Stimulated activated CD8-positive, alpha-beta memory T cell treated with anti-CD3 and anti-CD28 coated beads, Interleukin-12 subunit alpha, Interleukin-12 subunit beta, amount 100 ng/mL, for 1 hour (primary cell): ENCODE measurements around the gene LNP1.
"Not testable (repeated sequence)": the region's sequence is repeated elsewhere in the genome, so short reads cannot be mapped to it uniquely, and the experiment has no call there.

Experiments used
- DNase-seq: peaks from one replicate; pipeline ENCODE4 v3.0.0-alpha.2; 2020; ENCODE audit warnings: low read depth

LNP1 gene

GRCh38 chr3:100478521-100478920, 77.2 kb downstream of the LNP1 start:
- not testable (repeated sequence) for DNase-seq

DNA sequence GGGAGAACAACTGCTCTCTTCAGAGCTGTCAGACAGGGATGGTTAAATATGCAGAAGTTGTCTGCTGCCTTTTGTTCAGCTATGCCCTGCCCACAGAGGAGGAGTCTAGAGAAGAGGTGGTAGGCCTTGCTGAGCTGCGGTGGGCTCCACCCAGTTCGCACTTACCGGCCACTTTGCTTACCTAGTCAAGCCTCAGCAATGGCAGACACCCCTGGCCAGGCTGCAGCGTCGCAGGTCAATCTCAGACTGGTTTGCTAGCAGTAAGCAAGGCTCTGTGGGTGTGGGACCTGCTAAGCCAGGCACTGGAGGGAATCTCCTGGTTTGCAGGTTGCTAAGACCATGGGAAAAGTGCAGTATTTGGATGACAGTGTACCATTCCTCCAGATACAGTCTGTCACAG, 78.7 kb downstream of the LNP1 start:
- DNase-seq, result no peak

DNA sequence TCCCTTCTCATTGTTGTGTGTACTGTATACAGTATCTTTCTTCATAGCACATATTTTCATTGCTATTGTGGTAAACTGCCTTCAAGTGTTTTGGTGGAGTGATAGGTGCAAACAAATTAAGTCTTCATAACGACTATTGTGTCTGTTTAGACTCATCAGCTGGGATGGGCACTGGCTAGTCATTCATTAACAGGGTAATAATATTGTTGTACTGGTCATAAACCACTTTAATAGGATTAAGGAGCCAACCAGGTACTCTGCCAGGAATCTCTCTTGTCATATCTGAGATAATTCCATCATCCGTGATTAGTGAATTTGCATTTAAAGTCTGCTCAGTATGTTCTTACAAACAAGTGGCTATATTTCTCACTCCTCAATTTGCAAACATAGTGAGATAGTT, 80.8 kb downstream of the LNP1 start:
- DNase-seq, result no peak

GRCh38 chr3:100483529-100483928, 82.2 kb downstream of the LNP1 start:
- DNase-seq, result no peak

DNA sequence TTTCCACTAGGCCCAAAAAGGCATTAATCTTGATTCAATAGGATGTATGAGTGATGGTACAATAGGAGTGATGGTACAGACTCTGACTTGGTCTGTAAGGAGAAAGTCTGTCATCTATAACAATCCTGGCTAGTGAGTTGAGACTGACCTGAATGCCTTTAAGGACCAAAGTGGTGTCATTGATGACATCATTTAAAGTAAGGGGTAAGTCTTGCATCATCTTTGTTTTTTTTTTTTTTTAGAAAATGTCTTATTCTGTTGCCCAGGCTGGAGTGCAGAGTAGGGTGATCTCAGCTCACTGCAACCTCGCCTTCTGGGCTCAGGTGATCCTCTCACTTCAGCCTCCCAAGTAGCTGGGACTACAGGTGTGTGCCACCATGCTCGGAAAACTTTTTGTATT, 85.5 kb downstream of the LNP1 start:
- DNase-seq, result no peak

DNA sequence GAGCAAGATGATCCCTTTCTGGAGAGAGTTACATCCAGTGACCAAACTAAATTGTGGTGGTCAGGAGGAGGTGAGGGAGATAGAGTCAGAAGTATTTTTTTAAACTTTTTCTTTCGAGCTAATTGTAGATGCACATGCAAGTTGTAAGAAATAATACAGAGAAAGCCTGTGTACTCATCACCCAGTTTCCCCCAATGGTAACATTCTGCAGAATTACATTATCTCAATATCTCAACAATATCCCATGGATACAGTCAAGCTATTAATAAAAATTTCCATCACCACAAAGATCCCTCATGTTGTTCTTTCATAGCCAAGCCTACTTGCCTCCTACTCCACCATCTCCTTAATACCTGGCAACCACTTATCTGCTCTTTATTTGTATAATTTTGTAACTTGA, 87.8 kb downstream of the LNP1 start:
- DNase-seq, result no peak

DNA sequence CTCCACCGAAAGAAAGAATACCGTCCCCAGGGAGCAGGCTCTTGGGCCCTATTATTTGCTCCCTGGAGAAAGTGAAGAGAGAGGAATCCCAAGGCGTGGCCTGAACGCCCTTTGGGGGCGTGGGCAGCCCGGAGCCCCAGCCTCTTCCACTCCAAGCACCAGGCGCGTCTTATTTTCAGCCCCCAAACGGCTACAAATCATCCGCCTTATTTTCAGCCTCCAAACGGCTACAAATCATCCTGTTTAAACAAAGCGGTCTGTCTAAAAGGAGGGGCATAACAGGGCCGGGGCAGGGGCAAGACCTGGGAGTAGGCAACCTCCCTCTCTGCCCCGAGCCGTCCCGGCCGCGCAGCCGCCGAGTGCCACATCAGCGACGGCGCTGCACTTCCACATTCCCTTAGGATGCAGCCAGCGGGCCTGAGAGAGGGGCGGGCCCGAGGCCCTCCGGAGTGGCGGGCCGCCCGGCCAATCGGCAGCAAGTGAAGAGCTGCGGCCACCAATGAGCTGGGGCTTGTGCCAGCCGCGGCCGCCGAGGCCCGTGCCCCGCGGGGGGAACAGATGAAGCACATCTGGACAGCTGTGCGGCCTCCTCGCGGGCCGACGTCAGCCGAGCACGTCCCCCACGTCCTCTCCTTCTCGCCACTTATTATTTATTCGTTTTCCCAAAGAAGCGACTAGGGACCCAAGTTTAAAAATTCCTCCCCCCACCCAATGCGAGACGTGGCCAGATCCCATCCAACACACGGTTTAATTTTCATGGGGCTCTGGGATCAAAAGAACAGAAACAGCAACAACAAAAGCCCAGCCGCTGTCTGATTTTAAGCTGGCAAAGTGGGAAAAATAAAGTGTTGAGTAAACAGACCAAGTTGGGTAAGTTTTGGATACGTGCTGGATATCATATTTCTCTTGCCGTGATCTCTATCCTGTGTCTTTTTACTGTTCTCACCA, 91.0 kb downstream of the LNP1 start, which contains the start of gene TMEM45A:
TMEM45A (plus strand) TSS at position 561 of the 948 bp plus-strand sequence. CDS start 62,593 bp downstream, outside the sequence.
- peak; percentile 53 for DNase-seq

DNA sequence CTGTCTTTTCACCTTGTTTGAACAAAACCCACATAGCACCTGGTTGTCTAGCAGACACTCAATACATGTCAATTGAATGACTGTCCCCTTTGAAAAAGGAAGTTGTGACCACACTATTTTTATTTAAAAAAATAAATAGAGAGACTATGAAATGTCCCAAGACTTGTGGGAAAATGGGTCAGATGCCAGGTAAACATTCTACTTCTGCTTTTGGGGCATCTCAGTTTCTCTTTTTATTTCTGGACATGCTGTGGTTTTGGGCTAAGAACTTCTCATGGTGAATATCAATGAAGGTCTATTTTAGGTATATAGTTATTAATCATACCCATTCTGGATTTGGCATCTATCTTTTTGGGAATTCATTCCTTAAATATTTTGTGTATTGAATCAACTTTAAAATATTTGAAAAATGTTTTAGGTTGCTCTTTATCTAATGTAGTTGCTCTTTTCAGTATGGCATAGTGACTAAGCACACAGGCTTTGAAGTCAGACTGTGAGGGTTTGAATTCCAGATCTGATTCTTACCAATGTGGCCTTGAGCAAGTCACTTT, 95.4 kb downstream of the LNP1 start:
- no peak for DNase-seq

DNA sequence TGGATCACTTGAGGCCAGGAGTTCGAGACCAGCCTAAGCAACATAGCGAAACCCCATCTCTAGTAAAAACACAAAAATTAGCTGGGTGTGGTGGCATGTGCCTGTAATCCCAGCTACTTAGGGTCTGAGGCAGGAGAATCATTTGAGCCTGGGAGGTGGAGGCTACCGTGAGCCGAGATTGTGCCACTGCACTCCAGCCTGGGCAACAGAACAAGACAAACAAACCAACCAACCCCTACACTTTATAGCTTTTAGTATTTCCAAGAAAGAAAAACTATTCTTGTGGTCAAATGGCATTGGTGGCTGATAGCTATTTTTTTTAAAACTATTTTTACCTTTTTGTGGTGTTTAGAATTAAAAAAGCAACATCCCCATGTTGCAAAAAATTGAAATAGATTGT, 98.3 kb downstream of the LNP1 start:
- DNase-seq, result no peak

DNA sequence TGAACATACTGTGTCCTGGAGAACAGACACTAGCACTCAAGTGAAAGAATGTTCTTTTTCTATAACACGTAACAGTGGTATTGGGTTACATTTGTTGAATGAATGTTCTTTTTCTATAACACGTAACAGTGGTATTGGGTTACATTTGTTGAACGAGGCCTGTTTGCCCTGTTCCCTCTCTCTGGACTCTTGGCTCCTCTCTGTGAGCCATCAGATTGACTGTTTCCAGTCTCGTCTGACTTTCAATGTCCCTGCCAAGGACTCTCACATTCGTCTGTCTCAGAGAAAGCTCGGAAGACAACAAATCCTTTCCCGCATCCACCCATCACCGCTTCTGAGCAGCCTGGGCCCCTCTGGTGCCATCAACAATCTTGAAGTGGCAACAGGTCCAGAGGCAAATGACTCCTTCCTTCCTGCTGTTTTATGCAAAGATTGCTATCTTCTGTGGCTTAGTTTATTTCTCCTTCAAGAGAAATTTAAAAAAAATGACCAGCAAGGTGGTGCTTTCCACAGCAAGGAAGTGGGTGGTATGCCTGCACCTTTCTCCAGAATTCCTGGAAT, 99.1 kb downstream of the LNP1 start:
- DNase-seq, result no peak

- DNase-seq, result no peak
These were observed 102.1 kb downstream of the LNP1 start for GRCh38 chr3:100503448-100503847.
